C4-2B (cell line): ENCODE measurements around the gene PTPRN2.

Source experiments
- H3K27ac ChIP-seq: fragments of 450-650 bp; 2 replicates; pipeline ENCODE4 v1.5.1; 2017
- CTCF ChIP-seq: fragments of 450-650 bp; conservative IDR thresholded peaks from 2 replicates; pipeline ENCODE4 v1.5.1; 2017; ENCODE audit warnings: mild to moderate bottlenecking
- ZFX ChIP-seq: fragments of 450-650 bp; IDR thresholded peaks from 2 replicates; pipeline ENCODE4 v1.6.1; 2017

PTPRN2 gene

GRCh38 chr7:157615852-157616251, 971.8 kb downstream of the PTPRN2 start:
- TF ChIP-seq ZFX (no peak), CTCF (no peak)
- H3K27ac ChIP-seq = no peak overlapping the region

- no peak for TF ChIP-seq ZFX
- TF ChIP-seq CTCF = no peak
- no peak overlapping the region for H3K27ac ChIP-seq
These were observed 972.4 kb downstream of the PTPRN2 start for GRCh38 chr7:157615101-157615817.

GRCh38 chr7:157614457-157615020, 973.1 kb downstream of the PTPRN2 start:
- no peak overlapping the region for H3K27ac ChIP-seq
- TF ChIP-seq CTCF (no peak), ZFX (no peak)

GRCh38 chr7:157613575-157614322, 973.9 kb downstream of the PTPRN2 start:
- H3K27ac ChIP-seq = no peak overlapping the region
- TF ChIP-seq ZFX (no peak), CTCF (no peak)

- TF ChIP-seq CTCF (no peak), ZFX (no peak)
These were observed 974.7 kb downstream of the PTPRN2 start for GRCh38 chr7:157612664-157613561.

GRCh38 chr7:157612009-157612663, 975.5 kb downstream of the PTPRN2 start:
- H3K27ac ChIP-seq = no peak overlapping the region
- TF ChIP-seq CTCF (no peak), ZFX (no peak)

More at GRCh38 chr7:157612664-157613561, 974.7 kb downstream of the PTPRN2 start:
- no peak overlapping the region for H3K27ac ChIP-seq
